H9 (cell line): ENCODE data around the gene DAZAP1. TPM values are rescaled to one million over a fixed set of nuclear protein-coding genes. Genes with fewer than 3 reads are reported as not detected.

Source experiments
- DNase-seq: peaks from one replicate; pipeline ENCODE4 v3.0.0-alpha.2; 2017
- H2AFZ ChIP-seq: one replicate; pipeline ENCODE4 v1.6.1; 2013; ENCODE audit warnings: mild to moderate bottlenecking, low read length, control low read depth, moderate library complexity
- H2AK5ac ChIP-seq: 2 replicates; pipeline ENCODE4 v1.6.1; 2013; ENCODE audit warnings: low read length, control low read depth, mixed read lengths; ENCODE audit not compliant: insufficient read length
- H2BK120ac ChIP-seq: one replicate; pipeline ENCODE4 v1.6.1; 2013; ENCODE audit warnings: low read depth, mild to moderate bottlenecking, low read length, control low read depth, inconsistent platforms; ENCODE audit not compliant: poor library complexity, severe bottlenecking
- H2BK12ac ChIP-seq: 2 replicates; pipeline ENCODE4 v1.6.1; 2013; ENCODE audit warnings: low read length, control low read depth, mixed read lengths, low read depth; ENCODE audit not compliant: insufficient read length
- H2BK15ac ChIP-seq: 2 replicates; pipeline ENCODE4 v1.6.1; 2013; ENCODE audit warnings: low read depth, low read length, control low read depth
- H2BK20ac ChIP-seq: one replicate; pipeline ENCODE4 v1.6.1; 2013; ENCODE audit warnings: low read depth, mild to moderate bottlenecking, low read length, control low read depth, inconsistent platforms; ENCODE audit not compliant: poor library complexity, severe bottlenecking
- H2BK5ac ChIP-seq: 2 replicates; pipeline ENCODE4 v1.6.1; 2013; ENCODE audit warnings: low read length, control low read depth, mixed read lengths; ENCODE audit not compliant: insufficient read length
- H3K14ac ChIP-seq: 2 replicates; pipeline ENCODE4 v1.6.1; 2013; ENCODE audit warnings: low read length, control low read depth; ENCODE audit not compliant: insufficient read depth
- H3K18ac ChIP-seq: 2 replicates; pipeline ENCODE4 v1.6.1; 2013; ENCODE audit warnings: low read depth, mild to moderate bottlenecking, mixed read lengths, low read length, control low read depth; ENCODE audit not compliant: insufficient read length
- H3K23ac ChIP-seq: 2 replicates; pipeline ENCODE4 v1.6.1; 2013; ENCODE audit warnings: low read length, control low read depth, mixed read lengths, low read depth; ENCODE audit not compliant: insufficient read length
- H3K23me2 ChIP-seq: 2 replicates; pipeline ENCODE4 v1.6.1; 2013; ENCODE audit warnings: low read depth, mild to moderate bottlenecking, mixed read lengths, low read length, control low read depth; ENCODE audit not compliant: insufficient read length, poor library complexity, severe bottlenecking
- H3K27ac ChIP-seq: 2 replicates; pipeline ENCODE4 v1.5.1; 2013; ENCODE audit warnings: low read length, control low read depth, mixed read lengths, low read depth; ENCODE audit not compliant: insufficient read length
- H3K27me3 ChIP-seq: 2 replicates; pipeline ENCODE4 v1.6.1; 2013; ENCODE audit warnings: low read length, control low read depth, inconsistent platforms; ENCODE audit not compliant: insufficient read depth
- H3K4ac ChIP-seq: 2 replicates; pipeline ENCODE4 v1.6.1; 2013; ENCODE audit warnings: low read depth, mild to moderate bottlenecking, control low read depth, inconsistent platforms, low read length, moderate library complexity
- H3K4me1 ChIP-seq: 2 replicates; pipeline ENCODE4 v1.6.1; 2013; ENCODE audit warnings: low read length, control low read depth, inconsistent platforms; ENCODE audit not compliant: insufficient read depth
- H3K4me2 ChIP-seq: 2 replicates; pipeline ENCODE4 v1.6.1; 2013; ENCODE audit warnings: low read length, control low read depth, mixed read lengths; ENCODE audit not compliant: insufficient read length, insufficient read depth
- H3K56ac ChIP-seq: 2 replicates; pipeline ENCODE4 v1.6.1; 2013; ENCODE audit warnings: low read depth, mild to moderate bottlenecking, mixed read lengths, low read length, control low read depth; ENCODE audit not compliant: insufficient read length
- H3K79me1 ChIP-seq: 2 replicates; pipeline ENCODE4 v1.6.1; 2013; ENCODE audit warnings: low read depth, mild to moderate bottlenecking, moderate library complexity, low read length, control low read depth, inconsistent platforms; ENCODE audit not compliant: insufficient read depth, poor library complexity, severe bottlenecking
- H3K79me2 ChIP-seq: 2 replicates; pipeline ENCODE4 v1.6.1; 2013; ENCODE audit warnings: low read length, control low read depth, inconsistent platforms; ENCODE audit not compliant: insufficient read depth
- H3K9ac ChIP-seq: 2 replicates; pipeline ENCODE4 v1.6.1; 2013; ENCODE audit warnings: low read length, control low read depth, mixed read lengths; ENCODE audit not compliant: insufficient read length; ENCODE audit errors: extremely low read depth
- H3K9me3 ChIP-seq: one replicate; pipeline ENCODE4 v1.6.1; 2013; ENCODE audit warnings: low read depth, low read length, inconsistent platforms; ENCODE audit not compliant: control insufficient read depth
- H3T11ph ChIP-seq: one replicate; pipeline ENCODE4 v1.6.1; 2013; ENCODE audit warnings: mild to moderate bottlenecking, low read length, control low read depth, inconsistent platforms
- H4K20me1 ChIP-seq: one replicate; pipeline ENCODE4 v1.6.1; 2013; ENCODE audit not compliant: control insufficient read depth, insufficient read length, insufficient read depth
- H4K5ac ChIP-seq: 2 replicates; pipeline ENCODE4 v1.6.1; 2013; ENCODE audit warnings: low read depth, mild to moderate bottlenecking, mixed read lengths, low read length, control low read depth; ENCODE audit not compliant: insufficient read length
- H4K8ac ChIP-seq: replicated peaks from 2 replicates; pipeline ENCODE4 v1.6.1; 2013; ENCODE audit warnings: low read length, control low read depth, mixed read lengths, low read depth; ENCODE audit not compliant: insufficient read length
- H4K91ac ChIP-seq: 2 replicates; pipeline ENCODE4 v1.6.1; 2013; ENCODE audit warnings: low read depth, mild to moderate bottlenecking, moderate library complexity, mixed read lengths, low read length, control low read depth; ENCODE audit not compliant: insufficient read length
- H3K27ac Mint-ChIP-seq, 3 experiments: 2 replicates in 2 of 3; 3 replicates in 1 of 3; pipeline ENCODE4 v1.8.0; 2020 to 2021; ENCODE audit warnings: mixed read lengths in 3 of 3, mild to moderate bottlenecking in 1 of 3, moderate library complexity in 1 of 3
- H3K27me3 Mint-ChIP-seq: 2 replicates; pipeline ENCODE4 v1.8.0; 2021; ENCODE audit warnings: low read depth, mild to moderate bottlenecking, moderate library complexity, mixed read lengths
- H3K36me3 Mint-ChIP-seq, 3 experiments: 2 replicates in 2 of 3; 3 replicates in 1 of 3; pipeline ENCODE4 v1.8.0; 2020 to 2021; ENCODE audit warnings: low read depth in 3 of 3, mixed read lengths in 3 of 3; ENCODE audit not compliant: insufficient read depth in 1 of 3
- H3K4me1 Mint-ChIP-seq, 2 experiments: 2 replicates each; pipeline ENCODE4 v1.8.0; 2020; ENCODE audit warnings: mixed read lengths in 2 of 2
- H3K4me3 Mint-ChIP-seq, 2 experiments: 2 replicates in 1 of 2; 3 replicates in 1 of 2; pipeline ENCODE4 v1.8.0; 2020 to 2021; ENCODE audit warnings: mild to moderate bottlenecking in 2 of 2, mixed read lengths in 2 of 2, moderate library complexity in 1 of 2
- H3K9me3 Mint-ChIP-seq, 2 experiments: 2 replicates in 1 of 2; 3 replicates in 1 of 2; pipeline ENCODE4 v1.8.0; 2020; ENCODE audit warnings: mild to moderate bottlenecking in 2 of 2, mixed read lengths in 2 of 2, moderate library complexity in 1 of 2
- CTCF ChIP-seq: fragments of 200-600 bp; sonication (generic); conservative IDR thresholded peaks from 3 replicates; pipeline ENCODE4 v1.8.0; 2021; ENCODE audit warnings: antibody characterized with exemption, mild to moderate bottlenecking
- WGBS: extraction: QIAGEN DNeasy Blood & Tissue Kit; methylation state at CpG from one replicate; pipeline ENCODE4 v1.1.7; 2013; ENCODE audit warnings: missing lambda C conversion rate, low lambda C conversion rate, mixed read lengths; ENCODE audit not compliant: insufficient read length; ENCODE audit errors: extremely low coverage; 5-methylcytosine and 5-hydroxymethylcytosine counted together
- total RNA-seq: library from RNA; stranded (reverse); gene quantifications from 2 replicates; pipeline ENCODE4 v1.2.1, GENCODE V29; 2021

Gene DAZAP1
- total RNA-seq, 1 experiment from 2014 or later: 265 TPM

GRCh38 chr19:1461862-1462261 is 54.5 kb downstream of the DAZAP1 start:
- H4K5ac ChIP-seq: no peak overlapping the region
- WGBS: no CpG with 5 or more reads among the region's 24 CpGs
- no peak overlapping the region for H2BK12ac ChIP-seq
- no peak overlapping the region for H3K9ac ChIP-seq
- H3K14ac ChIP-seq: no peak overlapping the region
- Mint-ChIP-seq H3K36me3 (peaks cover 0 to 13% (median 4%) of the 10 kb centered on the region in 3 experiments; a peak in 2 of 7 replicates), H3K9me3 (no peaks in the 10 kb centered on the region), H3K4me1 (peaks cover 3 to 4% of the 10 kb centered on the region in 2 experiments), H3K27ac (no peak overlapping the region), H3K4me3 (no peak overlapping the region), H3K27me3 (peaks cover 75% of the 10 kb centered on the region)
- DNase-seq: no peak
- H2BK20ac ChIP-seq: no peak overlapping the region
- TF ChIP-seq CTCF: no peak
- peaks cover 25% of the 10 kb centered on the region for H3K27me3 ChIP-seq
- H2AFZ ChIP-seq: no peak overlapping the region
- no peak overlapping the region for H4K8ac ChIP-seq
- H2BK15ac ChIP-seq: no peak overlapping the region
- H3K79me1 ChIP-seq: no peaks in the 10 kb centered on the region
- no peaks in the 10 kb centered on the region for H3K79me2 ChIP-seq
- no peak overlapping the region for H3K4ac ChIP-seq
- no peak overlapping the region for H3T11ph ChIP-seq
- no peak overlapping the region for H2AK5ac ChIP-seq
- H4K91ac ChIP-seq: no peak overlapping the region
- no peak overlapping the region for H2BK5ac ChIP-seq
- no peaks in the 10 kb centered on the region for H3K23me2 ChIP-seq
- no peak overlapping the region for H3K23ac ChIP-seq
- no peak overlapping the region for H3K4me2 ChIP-seq
- no peaks in the 10 kb centered on the region for H3K9me3 ChIP-seq
- no peak overlapping the region for H3K27ac ChIP-seq
- H4K20me1 ChIP-seq: no peaks in the 10 kb centered on the region
- no peaks in the 10 kb centered on the region for H3K4me1 ChIP-seq
- no peak overlapping the region for H3K56ac ChIP-seq
- no peak overlapping the region for H2BK120ac ChIP-seq
- H3K18ac ChIP-seq: no peak overlapping the region
